ENCODE results near the gene PRKD2. TPM values are rescaled to one million over a fixed set of nuclear protein-coding genes. Genes with fewer than 3 reads are reported as not detected.

PRKD2 gene
- total RNA-seq, 2 donors from 2014 or later = 18.9 to 58.3 TPM

DNA sequence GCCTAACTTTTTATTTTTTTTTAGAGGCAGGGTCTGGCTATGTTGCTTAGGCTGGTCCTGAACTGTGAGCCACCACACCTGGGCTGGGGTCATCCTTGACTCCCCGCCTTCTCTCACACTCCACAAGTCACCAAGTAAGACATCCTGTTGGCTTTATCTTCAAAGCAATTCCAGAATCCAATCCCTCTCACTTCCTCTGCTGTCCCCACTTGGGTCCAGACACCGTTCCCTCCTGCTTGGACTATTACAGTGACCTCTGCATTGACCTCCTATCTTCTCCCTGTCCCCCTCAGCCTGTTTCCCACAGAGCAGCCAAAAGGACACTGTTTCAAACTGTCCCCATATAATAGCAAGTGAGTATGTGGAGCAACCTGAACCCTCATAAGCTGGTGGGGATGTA, 76.3 kb downstream of the PRKD2 start:
- no peaks in the 10 kb centered on the region for H3K36me3 ChIP-seq (replicated peaks in 1 of 2; ENCODE audit: insufficient read depth in 1 of 2, low read depth in 2 of 2)
- H3K9me3 ChIP-seq = no peaks in the 10 kb centered on the region
- intact Hi-C loops (cut with DNase I) = no loop called here
- peaks cover 0 to 8% of the 10 kb centered on the region in 2 donors for H3K27me3 ChIP-seq
- peaks cover 17% of the 10 kb centered on the region for H3K4me1 ChIP-seq
- no peak for DNase-seq
- no peak for TF ChIP-seq POLR2A (IDR thresholded peaks at IDR 0.05)
- TF ChIP-seq, protein P1, sequence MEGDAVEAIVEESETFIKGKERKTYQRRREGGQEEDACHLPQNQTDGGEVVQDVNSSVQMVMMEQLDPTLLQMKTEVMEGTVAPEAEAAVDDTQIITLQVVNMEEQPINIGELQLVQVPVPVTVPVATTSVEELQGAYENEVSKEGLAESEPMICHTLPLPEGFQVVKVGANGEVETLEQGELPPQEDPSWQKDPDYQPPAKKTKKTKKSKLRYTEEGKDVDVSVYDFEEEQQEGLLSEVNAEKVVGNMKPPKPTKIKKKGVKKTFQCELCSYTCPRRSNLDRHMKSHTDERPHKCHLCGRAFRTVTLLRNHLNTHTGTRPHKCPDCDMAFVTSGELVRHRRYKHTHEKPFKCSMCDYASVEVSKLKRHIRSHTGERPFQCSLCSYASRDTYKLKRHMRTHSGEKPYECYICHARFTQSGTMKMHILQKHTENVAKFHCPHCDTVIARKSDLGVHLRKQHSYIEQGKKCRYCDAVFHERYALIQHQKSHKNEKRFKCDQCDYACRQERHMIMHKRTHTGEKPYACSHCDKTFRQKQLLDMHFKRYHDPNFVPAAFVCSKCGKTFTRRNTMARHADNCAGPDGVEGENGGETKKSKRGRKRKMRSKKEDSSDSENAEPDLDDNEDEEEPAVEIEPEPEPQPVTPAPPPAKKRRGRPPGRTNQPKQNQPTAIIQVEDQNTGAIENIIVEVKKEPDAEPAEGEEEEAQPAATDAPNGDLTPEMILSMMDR (IDR thresholded peaks at IDR 0.05) = no peak
- H3K4me3 ChIP-seq = no peak overlapping the region
- WGBS, 2 donors = 88 to 93% methylated on average over 2 of the region's 2 CpGs
- H3K27ac ChIP-seq = no peak overlapping the region
- no peak for ATAC-seq

DNA sequence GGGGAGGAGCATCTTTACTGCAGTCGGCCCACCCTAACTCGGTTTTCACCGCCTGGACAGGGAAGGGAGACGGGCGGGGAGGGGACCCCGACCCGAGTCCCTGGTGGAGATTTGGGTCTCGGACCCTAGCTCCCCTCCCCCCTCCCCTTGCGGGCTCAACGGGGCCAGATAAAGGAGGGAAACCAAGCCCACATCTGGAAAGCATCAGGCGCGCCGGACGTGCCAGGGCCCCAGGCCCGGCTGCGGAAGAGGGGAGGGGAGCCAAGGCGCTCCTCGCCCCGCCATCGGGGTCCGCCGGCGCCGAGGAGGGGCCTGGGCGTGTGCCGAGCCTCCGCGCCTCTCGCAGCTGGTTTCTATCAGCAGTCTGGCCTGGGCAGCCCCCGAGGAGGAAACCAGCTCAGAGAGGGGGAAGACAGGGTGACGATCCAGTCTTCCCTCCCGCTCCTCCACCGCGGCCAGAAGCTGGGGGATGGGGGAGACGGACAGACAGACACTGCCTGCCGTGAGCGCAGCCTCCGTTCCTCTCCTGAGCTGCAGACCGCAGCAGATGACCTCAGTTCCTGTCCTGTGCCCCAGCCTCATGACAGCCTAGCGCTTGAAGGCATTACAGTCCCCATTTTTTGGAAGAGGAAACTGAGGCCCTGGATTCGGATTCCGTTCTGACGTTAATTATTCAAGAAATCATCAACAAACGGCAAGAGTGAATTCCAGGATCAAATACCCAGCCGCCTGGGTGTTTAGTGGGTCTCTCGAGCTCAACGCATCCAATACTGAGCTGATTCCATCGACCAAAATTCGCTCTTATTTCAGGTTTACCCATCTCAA, 77.3 kb downstream of the PRKD2 start:
- DNase-seq (peak in 2 of 4 donors; percentile 22 to 44), ATAC-seq (peak; percentile 31)
- intact Hi-C loops (cut with DNase I) = no loop called here
- no peak for TF ChIP-seq POLR2A (IDR thresholded peaks at IDR 0.05)
- TF ChIP-seq, protein P1 (IDR thresholded peaks at IDR 0.05) = no peak
- no peaks in the 10 kb centered on the region for H3K9me3 ChIP-seq
- 7 to 14% methylated on average over 14 to 44 of the region's 49 CpGs for WGBS, 2 donors
- peaks cover 0 to 8% of the 10 kb centered on the region in 2 donors for H3K27me3 ChIP-seq
- no peak overlapping the region for H3K4me3 ChIP-seq
- no peaks in the 10 kb centered on the region for H3K36me3 ChIP-seq (replicated peaks in 1 of 2; ENCODE audit: insufficient read depth in 1 of 2, low read depth in 2 of 2)
- peaks cover 22% of the 10 kb centered on the region for H3K4me1 ChIP-seq
- peak overlapping the region in 1 of 4 donors; percentile 2 for H3K27ac ChIP-seq

DNA sequence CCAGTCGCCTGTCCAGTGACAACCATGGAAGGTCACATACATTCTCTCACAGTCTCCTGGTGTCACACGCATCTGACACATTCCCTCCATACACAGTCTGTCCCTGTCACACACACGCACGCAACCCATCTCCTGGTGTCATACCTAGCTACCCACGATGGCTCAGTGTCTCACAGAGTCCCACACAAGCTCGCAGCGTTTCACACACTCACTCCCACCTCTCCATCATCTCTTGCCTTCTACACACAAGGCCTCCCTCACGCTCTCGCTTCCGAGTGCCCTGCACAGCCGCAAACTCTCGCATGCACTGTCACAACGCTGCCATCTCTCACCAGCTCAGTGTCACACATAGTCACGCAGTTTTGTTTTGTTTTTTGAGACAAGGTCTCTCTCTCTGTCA, 79.7 kb downstream of the PRKD2 start:
- H3K9me3 ChIP-seq = no peaks in the 10 kb centered on the region
- no peaks in the 10 kb centered on the region for H3K36me3 ChIP-seq (replicated peaks in 1 of 2; ENCODE audit: insufficient read depth in 1 of 2, low read depth in 2 of 2)
- TF ChIP-seq POLR2A (IDR thresholded peaks at IDR 0.05) = no peak
- TF ChIP-seq, protein P1 (IDR thresholded peaks at IDR 0.05) = no peak
- 62 to 74% methylated on average over 14 of the region's 14 CpGs for WGBS, 2 donors
- H3K27ac ChIP-seq = no peak overlapping the region
- no peak overlapping the region for H3K4me3 ChIP-seq
- intact Hi-C loops (cut with DNase I) = no loop called here
- peaks cover 0 to 8% of the 10 kb centered on the region in 2 donors for H3K27me3 ChIP-seq
- peaks cover 35% of the 10 kb centered on the region for H3K4me1 ChIP-seq
- DNase-seq = no peak
- no peak for ATAC-seq

DNA sequence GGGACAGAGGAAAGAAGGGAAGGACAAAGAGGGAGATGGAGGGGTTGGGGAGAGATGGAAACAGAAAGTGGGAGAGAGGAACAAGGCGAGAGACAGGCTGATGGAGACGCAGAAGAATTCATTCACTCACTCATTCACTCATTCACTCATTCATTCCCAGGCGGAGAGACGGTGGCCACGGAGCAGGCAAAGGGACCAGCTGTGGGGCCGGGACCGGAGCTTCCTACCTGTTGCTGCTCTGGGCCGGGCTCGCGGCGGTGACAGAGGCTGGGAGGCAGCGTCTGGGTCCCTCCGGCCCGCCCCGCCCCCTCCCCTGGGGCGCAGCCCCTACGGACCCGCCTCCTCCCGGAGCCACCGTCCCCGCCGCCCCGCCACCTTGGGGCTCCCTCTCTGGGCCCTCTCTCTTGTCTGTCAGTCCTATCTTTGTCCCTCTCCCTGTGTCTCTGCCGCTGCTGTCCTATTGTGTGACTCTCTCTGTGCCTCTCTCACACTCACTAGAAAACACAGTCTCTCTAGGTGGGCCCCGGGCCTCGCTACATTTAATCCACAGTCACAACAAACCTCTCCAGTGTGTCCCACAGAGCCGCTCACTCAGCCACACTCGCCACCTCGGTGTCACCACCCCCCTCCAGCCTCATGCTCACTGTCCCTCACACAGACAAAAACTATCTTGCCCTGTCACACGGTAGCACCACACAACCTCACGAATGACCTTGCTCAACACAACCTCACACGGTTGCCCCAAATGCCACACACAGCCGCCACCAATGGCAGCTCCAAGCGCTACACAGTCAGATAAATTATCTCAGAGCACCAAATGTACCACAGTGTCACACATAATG, 80.8 kb downstream of the PRKD2 start, which contains the start of gene GNG8:
Gene GNG8 (minus strand): TSS at position 283 of the 842 bp plus-strand sequence. CDS start 1,520 bp downstream, outside the sequence.
- Histone ChIP-seq H3K27me3 (peaks cover 0 to 8% of the 10 kb centered on the region in 2 donors), H3K36me3 (replicated peaks in 1 of 2; ENCODE audit: insufficient read depth in 1 of 2, low read depth in 2 of 2) (no peaks in the 10 kb centered on the region), H3K27ac (no peak within 1 kb of the TSS), H3K9me3 (no peaks in the 10 kb centered on the region), H3K4me3 (no peak within 1 kb of the TSS), H3K4me1 (peaks cover 35% of the 10 kb centered on the region)
- TF ChIP-seq, protein P1 (IDR thresholded peaks at IDR 0.05) = no peak
- no peak for TF ChIP-seq POLR2A (IDR thresholded peaks at IDR 0.05)
- ATAC-seq = no peak
- WGBS, 2 donors = 29 to 33% methylated on average over 22 to 27 of the region's 34 CpGs
- DNase-seq = no peak
- intact Hi-C loops (cut with DNase I) = no loop called here
